ENCODE results near the gene PRRC2B. TPM values are rescaled to one million over a fixed set of nuclear protein-coding genes. Genes with fewer than 3 reads are reported as not detected.
A peak's percentile ranks its signal among the peaks of the same experiment; 100 is the strongest.

The PRRC2B gene
- total and polyA plus RNA-seq, 8 donors, result 26.3 to 251 (median 71.8) TPM

- no peaks in the 10 kb centered on the region for H3K9me3 ChIP-seq
- TF ChIP-seq POLR2AphosphoS5 (IDR thresholded peaks at IDR 0.05), result peak; percentile 71 to 92 (median 79)
- no peak for TF ChIP-seq POLR2A (IDR thresholded peaks at IDR 0.05)
- TF ChIP-seq CTCF (IDR thresholded peaks at IDR 0.05), result no peak
- peak; percentile 84 for TF ChIP-seq EP300 (IDR thresholded peaks at IDR 0.05)
- intact Hi-C loops (cut with DNase I; ENCODE audit: low total_unique reads), result no loop called here
- H3K27me3 ChIP-seq, result no peaks in the 10 kb centered on the region
- peaks cover 88 to 100% (median 94%) of the 10 kb centered on the region in 4 donors for H3K4me1 ChIP-seq
- H3K4me3 ChIP-seq, result peak overlapping the region in 1 of 4 donors; percentile 20
- peak; percentile 86 for DNase-seq
- H3K36me3 ChIP-seq, result no peaks in the 10 kb centered on the region
- WGBS, 5 donors, result 20 to 39% (median 24%) methylated on average over 12 of the region's 12 CpGs
- peak overlapping the region; percentile 8 to 84 (median 79) for H3K27ac ChIP-seq
These were observed 9.0 kb downstream of the PRRC2B start for GRCh38 chr9:131402738-131403492.

GRCh38 chr9:131403493-131403773, 9.5 kb downstream of the PRRC2B start:
- Histone ChIP-seq H3K4me1 (peaks cover 88 to 100% (median 94%) of the 10 kb centered on the region in 4 donors), H3K27ac (peak overlapping the region; percentile 8 to 84 (median 79)), H3K9me3 (no peaks in the 10 kb centered on the region), H3K4me3 (no peak overlapping the region), H3K36me3 (no peaks in the 10 kb centered on the region), H3K27me3 (no peaks in the 10 kb centered on the region)
- no peak for DNase-seq
- TF ChIP-seq POLR2AphosphoS5 (IDR thresholded peaks at IDR 0.05), result no peak
- TF ChIP-seq CTCF (IDR thresholded peaks at IDR 0.05), result no peak
- no peak for TF ChIP-seq POLR2A (IDR thresholded peaks at IDR 0.05)
- no peak for TF ChIP-seq EP300 (IDR thresholded peaks at IDR 0.05)
- intact Hi-C loops (cut with DNase I; ENCODE audit: low total_unique reads), result no loop called here
- 87 to 93% (median 90%) methylated on average over 6 of the region's 6 CpGs for WGBS, 5 donors

GRCh38 chr9:131404581-131404980, 10.7 kb downstream of the PRRC2B start:
- Histone ChIP-seq H3K36me3 (no peaks in the 10 kb centered on the region), H3K4me1 (peaks cover 88 to 100% (median 94%) of the 10 kb centered on the region in 4 donors), H3K27ac (peak overlapping the region in 4 of 5 donors; percentile 74 to 84 (median 80)), H3K27me3 (no peaks in the 10 kb centered on the region), H3K9me3 (no peaks in the 10 kb centered on the region), H3K4me3 (no peak overlapping the region)
- WGBS, 5 donors, result 15 to 37% (median 22%) methylated on average over 5 of the region's 5 CpGs
- intact Hi-C loops (cut with DNase I; ENCODE audit: low total_unique reads), result no loop called here
- TF ChIP-seq CTCF (IDR thresholded peaks at IDR 0.05) (no peak), POLR2AphosphoS5 (IDR thresholded peaks at IDR 0.05) (no peak), EP300 (IDR thresholded peaks at IDR 0.05) (no peak), POLR2A (IDR thresholded peaks at IDR 0.05) (no peak)
- DNase-seq, result no peak

- DNase-seq, result no peak
- no peaks in the 10 kb centered on the region for H3K9me3 ChIP-seq
- intact Hi-C loops (cut with DNase I; ENCODE audit: low total_unique reads), result no loop called here
- H3K4me3 ChIP-seq, result no peak overlapping the region
- TF ChIP-seq POLR2AphosphoS5 (IDR thresholded peaks at IDR 0.05) (no peak), CTCF (IDR thresholded peaks at IDR 0.05) (no peak), POLR2A (IDR thresholded peaks at IDR 0.05) (no peak), EP300 (IDR thresholded peaks at IDR 0.05) (no peak)
- no peaks in the 10 kb centered on the region for H3K36me3 ChIP-seq
- H3K27ac ChIP-seq, result peak overlapping the region; percentile 29 to 84 (median 79)
- peaks cover 88 to 100% (median 94%) of the 10 kb centered on the region in 4 donors for H3K4me1 ChIP-seq
- H3K27me3 ChIP-seq, result no peaks in the 10 kb centered on the region
- 50 to 71% (median 59%) methylated on average over 7 of the region's 7 CpGs for WGBS, 5 donors
These were observed 11.1 kb downstream of the PRRC2B start for GRCh38 chr9:131404987-131405386.

Measured in stomach (tissue), 9 donors.